Measurements from ENCODE around the gene KAZN. TPM values are rescaled to one million over a fixed set of nuclear protein-coding genes. Genes with fewer than 3 reads are reported as not detected.
A peak's percentile ranks its signal among the peaks of the same experiment; 100 is the strongest.

KAZN gene
- total RNA-seq, 1 donor from 2014 or later: 40.6 TPM

GRCh38 chr1:14930247-14930965 lies 331.9 kb downstream of the KAZN start:
- no peak for DNase-seq (ENCODE audit: low spot score)

GRCh38 chr1:14932034-14932638 lies 333.7 kb downstream of the KAZN start:
- no peak for DNase-seq (ENCODE audit: low spot score)

GRCh38 chr1:14934867-14935266 lies 336.4 kb downstream of the KAZN start:
- DNase-seq (ENCODE audit: low spot score): no peak

GRCh38 chr1:14936815-14937214 lies 338.3 kb downstream of the KAZN start:
- DNase-seq (ENCODE audit: low spot score): no peak

GRCh38 chr1:14937288-14937949 lies 338.9 kb downstream of the KAZN start:
- no peak for DNase-seq (ENCODE audit: low spot score)

GRCh38 chr1:14939527-14940284 lies 341.2 kb downstream of the KAZN start:
- DNase-seq (ENCODE audit: low spot score): no peak

GRCh38 chr1:14940285-14940870 lies 341.9 kb downstream of the KAZN start:
- no peak for DNase-seq (ENCODE audit: low spot score)

- DNase-seq (ENCODE audit: low spot score): no peak
Measured at GRCh38 chr1:14941864-14942263, 343.4 kb downstream of the KAZN start.

GRCh38 chr1:14944471-14944985 lies 346.0 kb downstream of the KAZN start:
- no peak for DNase-seq (ENCODE audit: low spot score)

GRCh38 chr1:14945132-14946010 lies 346.9 kb downstream of the KAZN start:
- peak; percentile 74 for DNase-seq (ENCODE audit: low spot score)

- DNase-seq (ENCODE audit: low spot score): no peak
Measured at GRCh38 chr1:14946011-14946359, 347.5 kb downstream of the KAZN start.

GRCh38 chr1:14946684-14947238 lies 348.3 kb downstream of the KAZN start:
- DNase-seq (ENCODE audit: low spot score): peak; percentile 69

GRCh38 chr1:14947421-14947820 lies 348.9 kb downstream of the KAZN start:
- DNase-seq (ENCODE audit: low spot score): no peak

GRCh38 chr1:14948112-14948652 lies 349.7 kb downstream of the KAZN start:
- no peak for DNase-seq (ENCODE audit: low spot score)

GRCh38 chr1:14949270-14949835 lies 350.9 kb downstream of the KAZN start:
- no peak for DNase-seq (ENCODE audit: low spot score)

- DNase-seq (ENCODE audit: low spot score): no peak
Measured at GRCh38 chr1:14949836-14950713, 351.6 kb downstream of the KAZN start.

- DNase-seq (ENCODE audit: low spot score): no peak
Measured at GRCh38 chr1:14951766-14952165, 353.3 kb downstream of the KAZN start.

GRCh38 chr1:14952626-14953314 lies 354.3 kb downstream of the KAZN start:
- DNase-seq (ENCODE audit: low spot score): no peak

Measured in ureter (tissue), 1 donor.